HCT116 (cell line): ENCODE data around the gene SH3D19. TPM values are rescaled to one million over a fixed set of nuclear protein-coding genes. Genes with fewer than 3 reads are reported as not detected.

Source experiments
- ATAC-seq: fragments of 200-7000 bp; cut with Tn5 transposase; 2 replicates; pipeline ENCODE4 v1.9.1; 2020; ENCODE audit warnings: mild to moderate bottlenecking, moderate library complexity
- BruUV-seq: library from RNA; stranded (reverse); fragments of 400-500 nt; replicated peaks from 2 replicates; lab custom pipeline; 2021; lab: Mats Ljungman, UMichigan
- CTCF ChIA-PET: fragments of 300-600 bp; sonication (Branson Sonifier 250); formaldehyde crosslinking; loops from one replicate; lab custom pipeline; 2021; ENCODE audit warnings: antibody characterized with exemption; lab: Charles Lee
- POLR2A ChIA-PET: fragments of 300-600, 350-600 bp; sonication (Branson Sonifier 250); formaldehyde crosslinking; loops from one replicate; lab custom pipeline; 2021; ENCODE audit warnings: antibody characterized with exemption; lab: Charles Lee
- RAD21 ChIA-PET, 2 experiments: fragments of 300-600 bp; sonication (Branson Sonifier 250); formaldehyde crosslinking; loops; one replicate each; lab custom pipeline; 2023; ENCODE audit warnings: low total read pairs in 2 of 2; ENCODE audit not compliant: uncharacterized antibody in 2 of 2, unreplicated experiment in 2 of 2, low non-redundant PET in 1 of 2; lab: Charles Lee
- DNase-seq: peaks from one replicate; pipeline ENCODE4 v3.0.0-alpha.2; 2010; ENCODE audit warnings: low read depth, low spot score
- H2AFZ ChIP-seq: fragments of 200-600 bp; shearing (Covaris generic), sonication (generic); 2 replicates; pipeline ENCODE4 v1.6.1; 2017; ENCODE audit warnings: low read depth, mixed run types, mixed read lengths, antibody characterized with exemption, low read length; ENCODE audit not compliant: poor library complexity, severe bottlenecking
- H3K27ac ChIP-seq: 2 replicates; pipeline ENCODE4 v1.5.1; 2012; ENCODE audit warnings: low read depth, low read length
- H3K27me3 ChIP-seq: fragments of 200-600 bp; sonication (generic); 2 replicates; pipeline ENCODE4 v1.6.1; 2016; ENCODE audit warnings: mixed run types, low read length, mixed read lengths; ENCODE audit not compliant: insufficient read depth
- H3K36me3 ChIP-seq, 2 experiments: fragments of 200-500 bp in 1 of 2; fragments of 200-600 bp in 1 of 2; sonication (Bioruptor generic) in 1 of 2; sonication (generic) in 1 of 2; 2 replicates each; pipeline versions ENCODE4 v1.5.1 to v1.6.1; 2014 to 2016; ENCODE audit warnings: low read length in 2 of 2, inconsistent platforms in 1 of 2, mixed read lengths in 1 of 2, mixed run types in 1 of 2; ENCODE audit not compliant: insufficient read depth in 2 of 2, control insufficient read depth in 1 of 2
- H3K4me1 ChIP-seq, 2 experiments: fragments of 200-600 bp in 1 of 2; sonication (generic) in 1 of 2; 2 replicates each; pipeline versions ENCODE4 v1.5.1 to v1.6.1; 2012 to 2017; ENCODE audit warnings: low read length in 2 of 2, inconsistent platforms in 1 of 2, mild to moderate bottlenecking in 1 of 2, mixed read lengths in 1 of 2, mixed run types in 1 of 2, moderate library complexity in 1 of 2; ENCODE audit not compliant: insufficient read depth in 2 of 2, control insufficient read depth in 1 of 2
- H3K4me2 ChIP-seq: fragments of 200-600 bp; sonication (generic); 2 replicates; pipeline ENCODE4 v1.6.1; 2017; ENCODE audit warnings: mixed run types, low read length, mixed read lengths
- H3K4me3 ChIP-seq, 2 experiments: fragments of 200-600 bp in 1 of 2; sonication (generic) in 1 of 2; replicated peaks in 1 of 2; 2 replicates each; pipeline ENCODE4 v1.5.1; 2011 to 2016; ENCODE audit warnings: low read length in 2 of 2, control low read depth in 1 of 2, low read depth in 1 of 2, mild to moderate bottlenecking in 1 of 2, mixed read lengths in 1 of 2, mixed run types in 1 of 2
- H3K79me2 ChIP-seq: fragments of 200-600 bp; sonication (generic); 2 replicates; pipeline ENCODE4 v1.6.1; 2017; ENCODE audit warnings: mild to moderate bottlenecking, mixed run types, low read length, moderate library complexity, mixed read lengths; ENCODE audit not compliant: insufficient read depth
- H3K9ac ChIP-seq: fragments of 200-600 bp; sonication (generic); 2 replicates; pipeline ENCODE4 v1.6.1; 2016; ENCODE audit warnings: low read length, mixed read lengths
- H3K9me2 ChIP-seq: fragments of 200-600 bp; sonication (generic), shearing (Covaris generic); 2 replicates; pipeline ENCODE4 v1.6.1; 2017; ENCODE audit warnings: mixed run types, mild to moderate bottlenecking, moderate library complexity; ENCODE audit not compliant: insufficient read depth
- H3K9me3 ChIP-seq, 2 experiments: fragments of 200-500 bp in 1 of 2; fragments of 200-600 bp in 1 of 2; sonication (Bioruptor generic) in 1 of 2; sonication (generic) in 1 of 2; 2 replicates each; pipeline ENCODE4 v1.6.1; 2014 to 2017; ENCODE audit warnings: low read length in 2 of 2, mixed read lengths in 2 of 2, inconsistent platforms in 1 of 2, low read depth in 1 of 2, mild to moderate bottlenecking in 1 of 2, mixed run types in 1 of 2, moderate library complexity in 1 of 2; ENCODE audit not compliant: control insufficient read depth in 1 of 2, insufficient read depth in 1 of 2
- H4K20me1 ChIP-seq: fragments of 200-600 bp; sonication (generic), shearing (Covaris generic); 2 replicates; pipeline ENCODE4 v1.6.1; 2017; ENCODE audit warnings: mixed run types, mild to moderate bottlenecking, moderate library complexity; ENCODE audit not compliant: insufficient read depth
- EZH2 ChIP-seq: fragments of 200-600 bp; sonication (generic); IDR thresholded peaks from 2 replicates; pipeline ENCODE4 v1.6.1; 2017; ENCODE audit warnings: antibody characterized with exemption, mixed run types
- EZH2phosphoT487 ChIP-seq: fragments of 200-600 bp; IDR thresholded peaks from 2 replicates; pipeline ENCODE4 v1.6.1; 2018; ENCODE audit warnings: antibody characterized with exemption, borderline replicate concordance
- POLR2A ChIP-seq: IDR thresholded peaks from 2 replicates; pipeline ENCODE4 v1.7.0; 2011; ENCODE audit warnings: borderline replicate concordance; ENCODE audit not compliant: insufficient read depth, insufficient read length; ENCODE audit errors: extremely low read depth
- POLR2AphosphoS5 ChIP-seq: IDR thresholded peaks from 2 replicates; pipeline ENCODE4 v1.6.1; 2011; ENCODE audit warnings: mild to moderate bottlenecking, low read depth, low read length, moderate library complexity
- SIN3A ChIP-seq: IDR thresholded peaks from 2 replicates; pipeline ENCODE4 v1.6.1; 2012; ENCODE audit warnings: low read depth
- YY1 ChIP-seq: IDR thresholded peaks from 2 replicates; pipeline ENCODE4 v1.6.1; 2011; ENCODE audit warnings: low read length, low read depth, moderate library complexity, mild to moderate bottlenecking; ENCODE audit not compliant: insufficient replicate concordance; ENCODE audit errors: extremely low read depth
- ZNF274 ChIP-seq: fragments of 200-500 bp; sonication (Bioruptor generic); IDR thresholded peaks from 2 replicates; pipeline ENCODE4 v1.6.1; 2014; ENCODE audit warnings: mild to moderate bottlenecking, low read depth, low read length, inconsistent platforms
- intact Hi-C: fragments of 100-400 bp; cut with micrococcal nuclease; formaldehyde crosslinking; loops from 2 replicates; pipeline ENCODE4 v1.10.0; 2022
- total RNA-seq: library from RNA; stranded (reverse); gene quantifications from one replicate; pipeline ENCODE4 v1.2.1, GENCODE V29; 2021; ENCODE audit not compliant: unreplicated experiment
- TF ChIP-seq, protein P1 (sequence below): IDR thresholded peaks from 2 replicates; pipeline ENCODE4 v1.6.1; 2012
- TF ChIP-seq, protein P2 (sequence below): IDR thresholded peaks from 2 replicates; pipeline ENCODE4 v1.6.1; 2011; ENCODE audit warnings: mild to moderate bottlenecking, low read length, moderate library complexity; ENCODE audit not compliant: insufficient replicate concordance; ENCODE audit errors: extremely low read depth

SH3D19 gene
- total RNA-seq, 1 experiment from 2014 or later = 37.5 TPM

DNA sequence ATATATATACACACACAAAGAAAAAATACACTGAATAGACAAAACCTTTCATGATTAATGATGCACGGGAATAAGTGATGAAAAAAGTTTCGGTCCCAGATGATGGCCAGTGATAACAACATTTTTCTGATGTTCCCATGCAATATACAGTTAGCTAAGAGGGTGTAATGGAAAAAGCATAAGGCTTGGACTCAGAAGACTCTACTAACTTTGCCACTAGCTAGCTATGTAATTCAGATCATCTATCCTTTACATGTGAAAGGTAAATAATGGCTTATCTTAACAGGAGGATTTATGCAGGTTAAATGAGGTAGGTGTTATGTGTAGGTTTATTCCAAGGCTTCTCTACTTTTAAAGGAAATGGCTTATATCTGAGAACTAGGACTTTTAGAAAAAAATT is 221.6 kb downstream of the SH3D19 start:
- H3K36me3 ChIP-seq = peaks cover 26 to 56% of the 10 kb centered on the region in 2 experiments
- H4K20me1 ChIP-seq = peaks cover 34% of the 10 kb centered on the region; the same call in 1 of the 2 replicates
- H3K4me3 ChIP-seq = no peak overlapping the region
- no peaks in the 10 kb centered on the region for H3K9me3 ChIP-seq
- DNase-seq (no peak), ATAC-seq (no peak)
- no TSS peak for BruUV-seq
- H3K27me3 ChIP-seq = no peaks in the 10 kb centered on the region
- H2AFZ ChIP-seq = no peak overlapping the region
- no peak overlapping the region for H3K4me2 ChIP-seq
- intact Hi-C loops = no loop called here
- H3K79me2 ChIP-seq = peaks cover 46% of the 10 kb centered on the region
- ChIA-PET POLR2A (interaction anchor here (1.5 kb wide), 1 partner anchor 11 kb away, joined by 3 read pairs; no protein-coding TSS in a partner anchor), CTCF (no interaction called here), RAD21 (no interaction called here)
- no peak overlapping the region for H3K9ac ChIP-seq
- TF ChIP-seq ZNF274 (no peak), EZH2phosphoT487 (no peak), POLR2AphosphoS5 (no peak), EZH2 (no peak), YY1 (no peak), SIN3A (no peak), POLR2A (no peak)
- TF ChIP-seq, protein P1, sequence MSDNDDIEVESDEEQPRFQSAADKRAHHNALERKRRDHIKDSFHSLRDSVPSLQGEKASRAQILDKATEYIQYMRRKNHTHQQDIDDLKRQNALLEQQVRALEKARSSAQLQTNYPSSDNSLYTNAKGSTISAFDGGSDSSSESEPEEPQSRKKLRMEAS = no peak
- TF ChIP-seq, protein P2, sequence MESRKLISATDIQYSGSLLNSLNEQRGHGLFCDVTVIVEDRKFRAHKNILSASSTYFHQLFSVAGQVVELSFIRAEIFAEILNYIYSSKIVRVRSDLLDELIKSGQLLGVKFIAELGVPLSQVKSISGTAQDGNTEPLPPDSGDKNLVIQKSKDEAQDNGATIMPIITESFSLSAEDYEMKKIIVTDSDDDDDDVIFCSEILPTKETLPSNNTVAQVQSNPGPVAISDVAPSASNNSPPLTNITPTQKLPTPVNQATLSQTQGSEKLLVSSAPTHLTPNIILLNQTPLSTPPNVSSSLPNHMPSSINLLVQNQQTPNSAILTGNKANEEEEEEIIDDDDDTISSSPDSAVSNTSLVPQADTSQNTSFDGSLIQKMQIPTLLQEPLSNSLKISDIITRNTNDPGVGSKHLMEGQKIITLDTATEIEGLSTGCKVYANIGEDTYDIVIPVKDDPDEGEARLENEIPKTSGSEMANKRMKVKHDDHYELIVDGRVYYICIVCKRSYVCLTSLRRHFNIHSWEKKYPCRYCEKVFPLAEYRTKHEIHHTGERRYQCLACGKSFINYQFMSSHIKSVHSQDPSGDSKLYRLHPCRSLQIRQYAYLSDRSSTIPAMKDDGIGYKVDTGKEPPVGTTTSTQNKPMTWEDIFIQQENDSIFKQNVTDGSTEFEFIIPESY = no peak
- no peak overlapping the region for H3K27ac ChIP-seq
- no peaks in the 10 kb centered on the region for H3K9me2 ChIP-seq
- H3K4me1 ChIP-seq = peaks cover 3 to 15% of the 10 kb centered on the region in 2 experiments; a peak in 3 of 4 replicates
